GM19468 (cell line): ENCODE data around the gene JPH2.
"Not testable (repeated sequence)": the region's sequence is repeated elsewhere in the genome, so short reads cannot be mapped to it uniquely, and the experiment has no call there.

ENCODE experiments used
- ATAC-seq: cut with Tn5 transposase; IDR thresholded peaks from one replicate; pipeline ENCODE4 v1.9.1; 2021; ENCODE audit warnings: mild to moderate bottlenecking, moderate library complexity, moderate number of reproducible peaks; ENCODE audit not compliant: unreplicated experiment; ENCODE audit errors: extremely low read depth

The JPH2 gene

GRCh38 chr20:44190197-44190852 lies 3.3 kb upstream of the JPH2 start:
- not testable (repeated sequence) for ATAC-seq

GRCh38 chr20:44188752-44189151 lies 1.8 kb upstream of the JPH2 start:
- no peak for ATAC-seq

- no peak for ATAC-seq
Observed at GRCh38 chr20:44187772-44188709, 1.1 kb upstream of the JPH2 start.

GRCh38 chr20:44186674-44187053 lies 324 bp downstream of the JPH2 start:
- no peak for ATAC-seq

- ATAC-seq = no peak
Observed at GRCh38 chr20:44186201-44186600, 787 bp downstream of the JPH2 start.

- no peak for ATAC-seq
Observed at GRCh38 chr20:44185574-44185973, 1.4 kb downstream of the JPH2 start.

GRCh38 chr20:44183282-44183681 lies 3.7 kb downstream of the JPH2 start:
- ATAC-seq = no peak

GRCh38 chr20:44182863-44183262 lies 4.1 kb downstream of the JPH2 start:
- no peak for ATAC-seq

- no peak for ATAC-seq
Observed at GRCh38 chr20:44182135-44182765, 4.7 kb downstream of the JPH2 start.

- no peak for ATAC-seq
Observed at GRCh38 chr20:44181611-44182010, 5.4 kb downstream of the JPH2 start.

GRCh38 chr20:44180814-44181213 lies 6.2 kb downstream of the JPH2 start:
- ATAC-seq = no peak

- ATAC-seq = no peak
Observed at GRCh38 chr20:44176833-44177534, 10.0 kb downstream of the JPH2 start.

- no peak for ATAC-seq
Observed at GRCh38 chr20:44174996-44175765, 11.8 kb downstream of the JPH2 start.

- ATAC-seq = no peak
Observed at GRCh38 chr20:44173846-44174245, 13.1 kb downstream of the JPH2 start.

GRCh38 chr20:44173116-44173515 lies 13.9 kb downstream of the JPH2 start:
- ATAC-seq = no peak

- no peak for ATAC-seq
Observed at GRCh38 chr20:44172572-44172950, 14.4 kb downstream of the JPH2 start.

- no peak for ATAC-seq
Observed at GRCh38 chr20:44171775-44172571, 15.0 kb downstream of the JPH2 start.

GRCh38 chr20:44170816-44171410 lies 16.1 kb downstream of the JPH2 start:
- ATAC-seq = no peak

GRCh38 chr20:44167736-44168135 lies 19.3 kb downstream of the JPH2 start:
- ATAC-seq = no peak
